WTC11 (cell line): Measurements from ENCODE around the gene THUMPD3. TPM values are rescaled to one million over a fixed set of nuclear protein-coding genes. Genes with fewer than 3 reads are reported as not detected.

Source experiments
- ATAC-seq: fragments of 200-7000 bp; cut with Tn5 transposase; 2 replicates; pipeline ENCODE4 v1.10.0; 2021; ENCODE audit warnings: mild to moderate bottlenecking, moderate library complexity
- CTCF ChIA-PET: fragments of 300-600 bp; sonication (Branson Sonifier 250); formaldehyde crosslinking; loops from one replicate; lab custom pipeline; 2021; ENCODE audit warnings: antibody characterized with exemption; lab: Charles Lee
- POLR2A ChIA-PET: fragments of 350-600 bp; sonication (Branson Sonifier 250); formaldehyde crosslinking; loops from one replicate; lab custom pipeline; 2021; ENCODE audit warnings: antibody characterized with exemption; lab: Charles Lee
- DNase-seq: peaks from one replicate; pipeline ENCODE4 v3.0.0; 2021; ENCODE audit warnings: low spot score
- H3K27ac Mint-ChIP-seq: 2 replicates; pipeline ENCODE4 v1.8.0; 2021; ENCODE audit warnings: mixed read lengths
- H3K27me3 Mint-ChIP-seq: 2 replicates; pipeline ENCODE4 v1.8.0; 2021; ENCODE audit warnings: low read depth, mild to moderate bottlenecking, moderate library complexity, mixed read lengths
- H3K36me3 Mint-ChIP-seq: 2 replicates; pipeline ENCODE4 v1.8.0; 2021; ENCODE audit warnings: mixed read lengths
- H3K4me1 Mint-ChIP-seq: 2 replicates; pipeline ENCODE4 v1.8.0; 2022; ENCODE audit warnings: mixed read lengths
- H3K4me3 Mint-ChIP-seq: 2 replicates; pipeline ENCODE4 v1.8.0; 2021; ENCODE audit warnings: mild to moderate bottlenecking, moderate library complexity, mixed read lengths
- H3K9me3 Mint-ChIP-seq: 2 replicates; pipeline ENCODE4 v1.8.0; 2021; ENCODE audit warnings: mixed read lengths
- AR ChIP-seq: fragments of 250-450 bp; sonication (Bioruptor Pico); IDR thresholded peaks from 2 replicates; pipeline ENCODE4 v1.9.0; 2021; ENCODE audit warnings: mild to moderate bottlenecking
- CBFB ChIP-seq: sonication (generic); formaldehyde crosslinking; IDR thresholded peaks from 2 replicates; pipeline ENCODE4 v1.8.1; 2022; ENCODE audit warnings: mild to moderate bottlenecking, low read depth, missing genetic modification reagents
- ESRRA ChIP-seq: sonication (generic); formaldehyde crosslinking; IDR thresholded peaks from 2 replicates; pipeline ENCODE4 v1.8.1; 2022; ENCODE audit warnings: mild to moderate bottlenecking, missing genetic modification reagents, borderline replicate concordance
- FOXJ3 ChIP-seq: sonication (generic); formaldehyde crosslinking; IDR thresholded peaks from 2 replicates; pipeline ENCODE4 v1.9.0; 2021; ENCODE audit warnings: missing genetic modification reagents, mild to moderate bottlenecking, borderline replicate concordance
- FOXP1 ChIP-seq: sonication (generic); formaldehyde crosslinking; IDR thresholded peaks from 2 replicates; pipeline ENCODE4 v1.8.0; 2022; ENCODE audit warnings: missing genetic modification reagents, mild to moderate bottlenecking, moderate library complexity, borderline replicate concordance
- FOXP4 ChIP-seq: sonication (generic); formaldehyde crosslinking; IDR thresholded peaks from 2 replicates; pipeline ENCODE4 v1.8.0; 2022; ENCODE audit warnings: mild to moderate bottlenecking, missing genetic modification reagents
- IRF2 ChIP-seq: sonication (generic); formaldehyde crosslinking; IDR thresholded peaks from 2 replicates; pipeline ENCODE4 v1.8.0; 2022; ENCODE audit warnings: low read depth, missing genetic modification reagents, borderline replicate concordance
- KAT7 ChIP-seq: sonication (generic); formaldehyde crosslinking; IDR thresholded peaks from 2 replicates; pipeline ENCODE4 v1.8.1; 2023; ENCODE audit warnings: missing genetic modification reagents, mild to moderate bottlenecking, borderline replicate concordance
- NFATC4 ChIP-seq: fragments of 250-450 bp; sonication (Bioruptor Pico); IDR thresholded peaks from 2 replicates; pipeline ENCODE4 v1.9.0; 2021; ENCODE audit warnings: mild to moderate bottlenecking
- NFE2L1 ChIP-seq: sonication (generic); formaldehyde crosslinking; IDR thresholded peaks from 2 replicates; pipeline ENCODE4 v1.8.1; 2023; ENCODE audit warnings: missing genetic modification reagents
- NR2C2 ChIP-seq: sonication (generic); formaldehyde crosslinking; IDR thresholded peaks from 2 replicates; pipeline ENCODE4 v1.8.0; 2022; ENCODE audit warnings: mild to moderate bottlenecking, missing genetic modification reagents
- SP1 ChIP-seq: sonication (generic); formaldehyde crosslinking; conservative IDR thresholded peaks from 2 replicates; pipeline ENCODE4 v1.8.1; 2022; ENCODE audit warnings: missing genetic modification reagents
- USF1 ChIP-seq: sonication (generic); formaldehyde crosslinking; IDR thresholded peaks from 2 replicates; pipeline ENCODE4 v1.8.0; 2022; ENCODE audit warnings: mild to moderate bottlenecking, missing genetic modification reagents
- ZBTB43 ChIP-seq: sonication (generic); formaldehyde crosslinking; IDR thresholded peaks from 2 replicates; pipeline ENCODE4 v1.8.1; 2023; ENCODE audit warnings: mild to moderate bottlenecking, missing genetic modification reagents
- ZNF121 ChIP-seq: sonication (generic); formaldehyde crosslinking; IDR thresholded peaks from 2 replicates; pipeline ENCODE4 v1.8.0; 2023; ENCODE audit warnings: missing genetic modification reagents
- ZNF396 ChIP-seq: fragments of 250-450 bp; sonication (Bioruptor Pico); IDR thresholded peaks from 2 replicates; pipeline ENCODE4 v1.8.0; 2021; ENCODE audit warnings: mild to moderate bottlenecking, moderate library complexity, borderline replicate concordance
- ZNF425 ChIP-seq: fragments of 250-450 bp; sonication (Bioruptor Pico); conservative IDR thresholded peaks from 2 replicates; pipeline ENCODE4 v1.9.0; 2021; ENCODE audit warnings: mild to moderate bottlenecking
- ZNF671 ChIP-seq: fragments of 250-450 bp; sonication (Bioruptor Pico); IDR thresholded peaks from 2 replicates; pipeline ENCODE4 v1.8.0; 2021; ENCODE audit warnings: mild to moderate bottlenecking
- total RNA-seq: library from RNA; stranded (reverse); gene quantifications from 3 replicates; pipeline ENCODE4 v1.2.3, GENCODE V29; 2021
- TF ChIP-seq, protein P1 (sequence below): fragments of 250-450 bp; sonication (Bioruptor Pico); IDR thresholded peaks from 2 replicates; pipeline ENCODE4 v1.9.0; 2021; ENCODE audit warnings: moderate library complexity, mild to moderate bottlenecking, inconsistent platforms, borderline replicate concordance
- TF ChIP-seq, protein P2 (sequence below): fragments of 250-450 bp; sonication (Bioruptor Pico); IDR thresholded peaks from 2 replicates; pipeline ENCODE4 v1.8.0; 2021; ENCODE audit warnings: mild to moderate bottlenecking

THUMPD3 gene
- total RNA-seq, 1 experiment from 2014 or later = 67.5 TPM

DNA sequence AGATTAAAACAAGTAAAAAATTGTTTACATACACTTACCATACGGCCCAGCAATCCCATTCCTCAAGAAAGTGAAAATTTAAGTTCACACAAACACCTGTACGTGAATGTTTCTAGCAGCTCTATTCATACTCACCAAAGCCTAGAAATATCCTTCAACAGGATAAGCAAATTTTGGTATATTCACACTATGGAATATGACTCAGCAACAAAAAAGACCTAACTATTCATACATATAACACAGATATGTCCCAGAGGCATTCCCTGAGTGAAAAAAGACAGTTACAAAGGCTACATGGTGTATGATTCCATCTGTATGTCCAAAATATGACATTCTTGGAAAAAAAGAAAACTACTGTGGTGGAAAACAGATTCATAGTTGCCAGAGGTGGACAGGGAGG, 40.1 kb upstream of the THUMPD3 start:
- ATAC-seq (no peak), DNase-seq (no peak)
- TF ChIP-seq, protein P1, sequence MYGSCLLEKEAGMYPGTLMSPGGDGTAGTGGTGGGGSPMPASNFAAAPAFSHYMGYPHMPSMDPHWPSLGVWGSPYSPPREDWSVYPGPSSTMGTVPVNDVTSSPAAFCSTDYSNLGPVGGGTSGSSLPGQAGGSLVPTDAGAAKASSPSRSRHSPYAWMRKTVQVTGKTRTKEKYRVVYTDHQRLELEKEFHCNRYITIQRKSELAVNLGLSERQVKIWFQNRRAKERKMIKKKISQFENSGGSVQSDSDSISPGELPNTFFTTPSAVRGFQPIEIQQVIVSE (CRISPR knock-in tag) = no peak
- TF ChIP-seq USF1 (CRISPR knock-in tag) = no peak
- ChIA-PET POLR2A (no interaction called here), CTCF (no interaction called here)
- H3K4me1 Mint-ChIP-seq = peaks cover 14% of the 10 kb centered on the region
- H3K4me3 Mint-ChIP-seq = no peak overlapping the region
- H3K27ac Mint-ChIP-seq = no peak overlapping the region
- peaks cover 43% of the 10 kb centered on the region for H3K36me3 Mint-ChIP-seq
- peaks cover 13% of the 10 kb centered on the region for H3K27me3 Mint-ChIP-seq
- H3K9me3 Mint-ChIP-seq = peaks cover 66% of the 10 kb centered on the region

DNA sequence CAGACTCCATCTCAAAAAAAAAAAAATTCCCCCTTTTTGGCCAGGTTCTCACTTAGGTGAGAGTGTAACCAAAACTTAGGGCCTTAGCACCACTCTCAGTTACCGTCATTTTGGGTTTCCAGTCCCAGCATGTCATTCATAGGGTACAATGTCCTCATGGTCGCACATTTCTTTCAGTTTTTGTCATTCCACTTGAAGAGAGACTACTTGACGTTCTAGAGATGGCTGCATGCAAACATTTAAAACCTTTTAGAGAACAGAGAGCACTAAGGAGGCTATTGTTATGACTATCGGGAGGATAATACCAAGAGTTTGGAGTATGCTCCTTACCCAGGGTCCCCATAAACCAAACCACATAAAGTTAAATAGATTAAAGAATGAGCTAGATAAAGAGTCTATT, 37.9 kb upstream of the THUMPD3 start:
- DNase-seq = no peak
- no peak for ATAC-seq
- CTCF ChIA-PET = no interaction called here
- Mint-ChIP-seq H3K27me3 (peaks cover 15% of the 10 kb centered on the region; the same call in 1 of the 2 replicates), H3K36me3 (peaks cover 65% of the 10 kb centered on the region), H3K27ac (no peak overlapping the region), H3K4me3 (no peak overlapping the region), H3K9me3 (peaks cover 88% of the 10 kb centered on the region), H3K4me1 (no peaks in the 10 kb centered on the region)
- POLR2A ChIA-PET = no interaction called here
- no peak for TF ChIP-seq KAT7 (CRISPR knock-in tag)
- TF ChIP-seq NR2C2 (CRISPR knock-in tag) = no peak
- TF ChIP-seq ZBTB43 (CRISPR knock-in tag) = no peak
- TF ChIP-seq CBFB = no peak
- TF ChIP-seq SP1 = no peak
- no peak for TF ChIP-seq IRF2
- no peak for TF ChIP-seq NFE2L1
- no peak for TF ChIP-seq ZNF671
- no peak for TF ChIP-seq NFATC4 (CRISPR knock-in tag)
- TF ChIP-seq ZNF396 (CRISPR knock-in tag) = no peak
- no peak for TF ChIP-seq USF1 (CRISPR knock-in tag)
- TF ChIP-seq ZNF121 (CRISPR knock-in tag) = no peak
- TF ChIP-seq, protein P2, sequence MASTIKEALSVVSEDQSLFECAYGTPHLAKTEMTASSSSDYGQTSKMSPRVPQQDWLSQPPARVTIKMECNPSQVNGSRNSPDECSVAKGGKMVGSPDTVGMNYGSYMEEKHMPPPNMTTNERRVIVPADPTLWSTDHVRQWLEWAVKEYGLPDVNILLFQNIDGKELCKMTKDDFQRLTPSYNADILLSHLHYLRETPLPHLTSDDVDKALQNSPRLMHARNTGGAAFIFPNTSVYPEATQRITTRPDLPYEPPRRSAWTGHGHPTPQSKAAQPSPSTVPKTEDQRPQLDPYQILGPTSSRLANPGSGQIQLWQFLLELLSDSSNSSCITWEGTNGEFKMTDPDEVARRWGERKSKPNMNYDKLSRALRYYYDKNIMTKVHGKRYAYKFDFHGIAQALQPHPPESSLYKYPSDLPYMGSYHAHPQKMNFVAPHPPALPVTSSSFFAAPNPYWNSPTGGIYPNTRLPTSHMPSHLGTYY = no peak
- TF ChIP-seq FOXP4 (CRISPR knock-in tag) = no peak
- no peak for TF ChIP-seq ZNF425 (CRISPR knock-in tag)
- no peak for TF ChIP-seq AR (CRISPR knock-in tag)
- TF ChIP-seq FOXJ3 = no peak
- no peak for TF ChIP-seq FOXP1 (CRISPR knock-in tag)
- TF ChIP-seq ESRRA = no peak
